H1 (cell line): Measurements from ENCODE around the gene IGSF9. TPM values are rescaled to one million over a fixed set of nuclear protein-coding genes. Genes with fewer than 3 reads are reported as not detected.
A peak's percentile ranks its signal among the peaks of the same experiment; 100 is the strongest.

Source experiments
- CTCF ChIA-PET: fragments of 300-600 bp; sonication (Branson Sonifier 250); formaldehyde crosslinking; loops from one replicate; lab custom pipeline; 2021; ENCODE audit not compliant: partially characterized antibody; lab: Charles Lee
- POLR2A ChIA-PET: fragments of 300-600 bp; sonication (Branson Sonifier 250); formaldehyde crosslinking; loops from one replicate; lab custom pipeline; 2021; ENCODE audit warnings: inconsistent platforms; ENCODE audit not compliant: partially characterized antibody; lab: Charles Lee
- DNase-seq, 2 experiments: peaks; one replicate each; pipeline versions ENCODE4 v3.0.0 to v3.0.0-alpha.2; 2010 to 2022; ENCODE audit warnings: low spot score in 2 of 2, low read depth in 1 of 2, mixed read lengths in 1 of 2
- FAIRE-seq: peaks from 2 replicates; lab custom pipeline; 2011; peaks lifted over from hg19 to GRCh38; lab: Jason Lieb, UNC
- H2AFZ ChIP-seq: 2 replicates; pipeline ENCODE4 v1.8.1; 2012; ENCODE audit warnings: low read length, inconsistent platforms
- H2AK5ac ChIP-seq: 2 replicates; pipeline ENCODE4 v1.6.1; 2013; ENCODE audit warnings: low read depth, low read length
- H2BK120ac ChIP-seq: replicated peaks from 2 replicates; pipeline ENCODE3; 2013; ENCODE audit warnings: low read depth, low read length, inconsistent platforms
- H2BK12ac ChIP-seq: 2 replicates; pipeline ENCODE4 v1.6.1; 2013; ENCODE audit warnings: low read depth, low read length
- H2BK15ac ChIP-seq: 2 replicates; pipeline ENCODE4 v1.6.1; 2013; ENCODE audit warnings: low read length
- H2BK20ac ChIP-seq: 2 replicates; pipeline ENCODE4 v1.6.1; 2013; ENCODE audit warnings: low read length
- H2BK5ac ChIP-seq: 2 replicates; pipeline ENCODE4 v1.6.1; 2013; ENCODE audit warnings: low read depth, low read length
- H3K14ac ChIP-seq: 2 replicates; pipeline ENCODE4 v1.6.1; 2013; ENCODE audit warnings: inconsistent platforms; ENCODE audit not compliant: insufficient read length
- H3K18ac ChIP-seq: 2 replicates; pipeline ENCODE4 v1.6.1; 2013; ENCODE audit warnings: low read length; ENCODE audit errors: extremely low read depth
- H3K23ac ChIP-seq: 2 replicates; pipeline ENCODE4 v1.6.1; 2013; ENCODE audit warnings: inconsistent platforms; ENCODE audit not compliant: insufficient read length
- H3K23me2 ChIP-seq: 2 replicates; pipeline ENCODE4 v1.6.1; 2013; ENCODE audit warnings: low read depth, low read length
- H3K27ac ChIP-seq: 2 replicates; pipeline ENCODE4 v1.6.1; 2011; ENCODE audit warnings: low read depth, low read length, inconsistent platforms
- H3K27me3 ChIP-seq, 4 experiments: replicated peaks in 1 of 4; 1 replicate in 1 of 4; 2 replicates in 3 of 4; pipeline versions ENCODE4 v1.6.1 to v1.8.1; 2011 to 2013; ENCODE audit warnings: low read length in 3 of 4, mild to moderate bottlenecking in 3 of 4, inconsistent platforms in 2 of 4, mixed read lengths in 2 of 4, moderate library complexity in 1 of 4; ENCODE audit not compliant: control insufficient read depth in 3 of 4, insufficient read depth in 3 of 4; ENCODE audit errors: extremely low read depth in 1 of 4
- H3K36me3 ChIP-seq, 4 experiments: 2 replicates each; pipeline versions ENCODE4 v1.6.1 to v1.8.1; 2011 to 2013; ENCODE audit warnings: mild to moderate bottlenecking in 4 of 4, low read length in 3 of 4, moderate library complexity in 2 of 4, control low read depth in 1 of 4, inconsistent platforms in 1 of 4; ENCODE audit not compliant: insufficient read depth in 4 of 4, control insufficient read depth in 2 of 4
- H3K4ac ChIP-seq: replicated peaks from 2 replicates; pipeline ENCODE3; 2013; ENCODE audit warnings: low read length, low read depth, mixed read lengths, inconsistent platforms; ENCODE audit not compliant: insufficient read length
- H3K4me1 ChIP-seq, 4 experiments: replicated peaks in 1 of 4; 1 replicate in 1 of 4; 2 replicates in 3 of 4; pipeline versions ENCODE4 v1.6.1 to v1.8.1; 2011 to 2013; ENCODE audit warnings: low read length in 3 of 4, inconsistent platforms in 2 of 4, mixed read lengths in 1 of 4; ENCODE audit not compliant: insufficient read depth in 4 of 4, control insufficient read depth in 3 of 4
- H3K4me2 ChIP-seq, 2 experiments: 2 replicates each; pipeline versions ENCODE4 v1.6.1 to v1.8.1; 2011 to 2013; ENCODE audit warnings: low read depth in 2 of 2, low read length in 2 of 2, control low read depth in 1 of 2, inconsistent platforms in 1 of 2, mild to moderate bottlenecking in 1 of 2; ENCODE audit not compliant: insufficient read depth in 1 of 2
- H3K4me3 ChIP-seq, 4 experiments: fragments of 200-600, 300-600 bp in 1 of 4; sonication (generic), shearing (Covaris generic), sonication (Bioruptor Twin) in 1 of 4; 2 replicates each; pipeline versions ENCODE4 v1.5.1 to v1.8.1; 2011 to 2016; ENCODE audit warnings: low read length in 4 of 4, low read depth in 3 of 4, control low read depth in 2 of 4, inconsistent platforms in 2 of 4, mild to moderate bottlenecking in 2 of 4, mixed read lengths in 1 of 4, moderate library complexity in 1 of 4; ENCODE audit not compliant: insufficient read depth in 2 of 4; ENCODE audit errors: extremely low read depth in 1 of 4
- H3K56ac ChIP-seq: replicated peaks from 2 replicates; pipeline ENCODE3; 2013; ENCODE audit warnings: low read depth, mild to moderate bottlenecking, mixed read lengths, low read length, inconsistent platforms; ENCODE audit not compliant: insufficient read length
- H3K79me1 ChIP-seq: 2 replicates; pipeline ENCODE4 v1.6.1; 2013; ENCODE audit warnings: low read depth, low read length, control low read depth
- H3K79me2 ChIP-seq, 2 experiments: 2 replicates each; pipeline versions ENCODE4 v1.6.1 to v1.8.1; 2012 to 2013; ENCODE audit warnings: low read length in 2 of 2, mild to moderate bottlenecking in 2 of 2, inconsistent platforms in 1 of 2; ENCODE audit not compliant: insufficient read depth in 2 of 2, control insufficient read depth in 1 of 2
- H3K9ac ChIP-seq, 4 experiments: replicated peaks in 1 of 4; 1 replicate in 1 of 4; 2 replicates in 3 of 4; pipeline versions ENCODE4 v1.6.1 to v1.8.1; 2011 to 2013; ENCODE audit warnings: low read depth in 3 of 4, low read length in 3 of 4, control low read depth in 2 of 4, mild to moderate bottlenecking in 2 of 4, moderate library complexity in 2 of 4, inconsistent platforms in 1 of 4; ENCODE audit errors: extremely low read depth in 1 of 4
- H3K9me3 ChIP-seq, 2 experiments: 2 replicates each; pipeline versions ENCODE4 v1.6.1 to v1.8.1; 2012 to 2013; ENCODE audit warnings: mild to moderate bottlenecking in 2 of 2, moderate library complexity in 2 of 2, control low read depth in 1 of 2, inconsistent platforms in 1 of 2, low read depth in 1 of 2, low read length in 1 of 2, mixed read lengths in 1 of 2; ENCODE audit not compliant: insufficient read depth in 2 of 2
- H4K20me1 ChIP-seq, 2 experiments: replicated peaks in 1 of 2; 2 replicates each; pipeline versions ENCODE3 to v1.8.1; 2011 to 2013; ENCODE audit warnings: inconsistent platforms in 2 of 2, low read length in 2 of 2, mild to moderate bottlenecking in 1 of 2; ENCODE audit not compliant: insufficient read depth in 2 of 2, control insufficient read depth in 1 of 2
- H4K5ac ChIP-seq: 2 replicates; pipeline ENCODE4 v1.6.1; 2013; ENCODE audit warnings: low read length, low read depth, mixed read lengths, inconsistent platforms; ENCODE audit not compliant: insufficient read length
- H4K8ac ChIP-seq: 2 replicates; pipeline ENCODE4 v1.8.0; 2013; ENCODE audit warnings: mild to moderate bottlenecking, moderate library complexity, low read length, inconsistent platforms; ENCODE audit not compliant: insufficient read depth; ENCODE audit errors: extremely low read depth
- H4K91ac ChIP-seq: replicated peaks from 2 replicates; pipeline ENCODE3; 2013; ENCODE audit warnings: low read length, mixed read lengths, inconsistent platforms; ENCODE audit not compliant: insufficient read length
- BCL11A ChIP-seq, 2 experiments: IDR thresholded peaks; one replicate each; pipeline ENCODE4 v1.6.1; 2011; ENCODE audit warnings: low read depth in 2 of 2, low read length in 2 of 2, mild to moderate bottlenecking in 2 of 2
- CBX5 ChIP-seq: fragments of 300-800, 300-1000 bp; sonication (generic); IDR thresholded peaks from 2 replicates; pipeline ENCODE4 v1.7.1; 2016; ENCODE audit warnings: antibody characterized with exemption, low read length, low read depth
- E2F6 ChIP-seq: IDR thresholded peaks from 2 replicates; pipeline ENCODE4 v1.6.1; 2012; ENCODE audit warnings: inconsistent platforms
- JUND ChIP-seq: IDR thresholded peaks from 2 replicates; pipeline ENCODE4 v1.6.1; 2011; ENCODE audit warnings: mild to moderate bottlenecking, improper control_type of control experiment, low read length
- SIX5 ChIP-seq: IDR thresholded peaks from 2 replicates; pipeline ENCODE4 v1.6.1; 2011; ENCODE audit warnings: mild to moderate bottlenecking, low read depth, low read length
- TEAD4 ChIP-seq: IDR thresholded peaks from 2 replicates; pipeline ENCODE4 v1.6.1; 2012; ENCODE audit warnings: low read depth, low read length, inconsistent platforms, mixed read lengths
- YY1 ChIP-seq: IDR thresholded peaks from 2 replicates; pipeline ENCODE4 v1.6.1; 2011; ENCODE audit warnings: low read depth, mild to moderate bottlenecking, low read length
- ZNF274 ChIP-seq: IDR thresholded peaks from 2 replicates; pipeline ENCODE4 v1.7.0; 2012; ENCODE audit warnings: low read length, borderline replicate concordance; ENCODE audit errors: extremely low read depth
- WGBS, 2 experiments: shearing (Covaris generic) in 1 of 2; methylation state at CpG; one replicate each; pipeline versions ENCODE4 v1.1.6 to v1.1.7; 2013 to 2015; ENCODE audit warnings: low lambda C conversion rate in 2 of 2, mixed read lengths in 2 of 2, inconsistent platforms in 1 of 2, low coverage in 1 of 2, missing lambda C conversion rate in 1 of 2; ENCODE audit not compliant: insufficient replicate concordance in 2 of 2, insufficient coverage in 1 of 2, insufficient read length in 1 of 2; ENCODE audit errors: extremely low coverage in 1 of 2, missing lambda C conversion rate in 1 of 2; 5-methylcytosine and 5-hydroxymethylcytosine counted together
- polyA plus RNA-seq, 7 experiments: library from polyadenylated mRNA; depleted of rRNA in 3 of 7; stranded (reverse) in 5 of 7; unstranded in 2 of 7; fragments of >200 nt in 5 of 7; fragments of 200-250 nt in 2 of 7; gene quantifications; 1 replicate in 5 of 7; 2 replicates in 1 of 7; 4 replicates in 1 of 7; pipeline versions ENCODE4 v1.2.1 to v1.2.3, GENCODE V29; 2011 to 2013; ENCODE audit warnings: missing spikeins in 2 of 7, mixed read lengths in 2 of 7
- total RNA-seq: library from RNA; stranded (reverse); fragmentation: NEBNext Ultra II Directional; extraction: Animal tissue kit (Norgen Biotek cat#: 25700); gene quantifications from 2 replicates; pipeline ENCODE4 v1.2.1, GENCODE V29; 2021

The IGSF9 gene
- total and polyA plus RNA-seq, 2 of the 8 experiments (the other 6 are each of a cell fraction or from before 2014, with no cell fraction given) = 10.9 to 28.1 TPM

- peaks cover 9 to 25% (median 15%) of the 10 kb centered on the region in 4 experiments for H3K4me1 ChIP-seq
- TF ChIP-seq ZNF274 (no peak), SIX5 (no peak), BCL11A (IDR thresholded peaks at IDR 0.05; ENCODE audit: low read depth in 2 of 2, low read length in 2 of 2) (no peak), JUND (no peak), YY1 (no peak), TEAD4 (no peak), E2F6 (no peak), CBX5 (no peak)
- H4K91ac ChIP-seq = no peak overlapping the region
- no peaks in the 10 kb centered on the region for H3K27me3 ChIP-seq
- H3K79me1 ChIP-seq = no peaks in the 10 kb centered on the region; the same call in 1 of the 2 replicates
- H3K9me3 ChIP-seq = no peaks in the 10 kb centered on the region
- H3K4ac ChIP-seq = no peak overlapping the region
- H3K9ac ChIP-seq = no peak overlapping the region; a peak in 1 of 7 replicates
- no peak overlapping the region for H3K4me2 ChIP-seq
- no peak overlapping the region for H3K18ac ChIP-seq
- no peaks in the 10 kb centered on the region for H3K23me2 ChIP-seq
- no peak overlapping the region for H2AK5ac ChIP-seq
- no peak for DNase-seq
- no peak overlapping the region for H3K56ac ChIP-seq
- no peak overlapping the region for H2BK15ac ChIP-seq
- CTCF ChIA-PET = interaction anchor here (1.2 to 7.5 kb wide), 6 partner anchors 12 to 90 kb away, joined by 3 to 43 read pairs (median 8); no protein-coding TSS in a partner anchor
- peaks cover 0 to 1% of the 10 kb centered on the region in 2 experiments for H4K20me1 ChIP-seq
- no peak overlapping the region for H4K5ac ChIP-seq
- peaks cover 0 to 9% of the 10 kb centered on the region in 2 experiments; a peak in 2 of 4 replicates for H3K79me2 ChIP-seq
- no peak overlapping the region; the same call in 1 of the 2 replicates for H2BK5ac ChIP-seq
- 0 out of 2 replicates have a peak overlapping the region, but pooled peaks have one; percentile 15 for H2BK20ac ChIP-seq
- no peak overlapping the region for H3K23ac ChIP-seq
- POLR2A ChIA-PET = interaction anchor here (1.4 kb wide), 1 partner anchor 17 kb away, joined by 4 read pairs; the partner anchor contains the start of gene CFAP45
- H2BK120ac ChIP-seq = no peak overlapping the region
- H3K36me3 ChIP-seq = peaks cover 0 to 16% (median 2%) of the 10 kb centered on the region in 4 experiments; a peak in 4 of 8 replicates
- H3K14ac ChIP-seq = no peak overlapping the region
- H3K4me3 ChIP-seq = no peak overlapping the region
- no peak for FAIRE-seq
- H4K8ac ChIP-seq = no peak overlapping the region
- WGBS, 2 experiments = 81% methylated on average over 5 of the region's 5 CpGs; no CpG with 5 or more reads in 1 of the 2 experiments
- H2BK12ac ChIP-seq = no peak overlapping the region
- no peak overlapping the region for H2AFZ ChIP-seq
- no peak overlapping the region for H3K27ac ChIP-seq
Observed at GRCh38 chr1:159917533-159918351, 27.7 kb downstream of the IGSF9 start.
